B cell (primary cell): ENCODE measurements around the gene ANKRD44. TPM values are rescaled to one million over a fixed set of nuclear protein-coding genes. Genes with fewer than 3 reads are reported as not detected.

Source experiments
- ATAC-seq: fragments of 200-7000 bp; cut with Tn5 transposase; one replicate; pipeline ENCODE4 v1.10.0; 2021; ENCODE audit warnings: low read depth, mild to moderate bottlenecking, moderate number of reproducible peaks, moderate library complexity
- CTCF ChIA-PET: fragments of 350-600 bp; sonication (Branson Sonifier 250); formaldehyde crosslinking; loops from one replicate; lab custom pipeline; 2021; ENCODE audit warnings: antibody characterized with exemption, inconsistent platforms; lab: Charles Lee
- POLR2A ChIA-PET: fragments of 350-600 bp; sonication (Branson Sonifier 250); formaldehyde crosslinking; loops from one replicate; lab custom pipeline; 2021; ENCODE audit warnings: antibody characterized with exemption; lab: Charles Lee
- DNase-seq: peaks from one replicate; pipeline ENCODE4 v3.0.0; 2013
- H2AFZ ChIP-seq: 2 replicates; pipeline ENCODE4 v1.6.1; 2012; ENCODE audit warnings: mild to moderate bottlenecking, low read depth, low read length; ENCODE audit not compliant: insufficient read depth, poor library complexity, severe bottlenecking
- H3K27ac ChIP-seq, 2 donors: 1 replicate in 1 of 2; 2 replicates in 1 of 2; pipeline ENCODE4 v1.5.1; 2012 to 2013; ENCODE audit warnings: low read length in 2 of 2, mild to moderate bottlenecking in 2 of 2, moderate library complexity in 1 of 2
- H3K27me3 ChIP-seq, 4 experiments: fragments of 200-600 bp in 1 of 4; sonication (generic) in 1 of 4; replicated peaks in 1 of 4; 1 replicate in 2 of 4; 2 replicates in 2 of 4; pipeline versions ENCODE4 v1.6.1 to v1.7.0; 2013 to 2016; ENCODE audit warnings: low read length in 3 of 4, mild to moderate bottlenecking in 2 of 4, mixed read lengths in 1 of 4, moderate library complexity in 1 of 4; ENCODE audit not compliant: insufficient read depth in 4 of 4, control insufficient read depth in 3 of 4; ENCODE audit errors: control extremely low read depth in 1 of 4
- H3K36me3 ChIP-seq, 2 experiments: replicated peaks in 1 of 2; 1 replicate in 1 of 2; 2 replicates in 1 of 2; pipeline versions ENCODE4 v1.6.1 to v1.7.1; 2013; ENCODE audit warnings: low read length in 1 of 2; ENCODE audit not compliant: insufficient read depth in 2 of 2, control insufficient read depth in 1 of 2; ENCODE audit errors: control extremely low read depth in 1 of 2, extremely low read depth in 1 of 2
- H3K4me1 ChIP-seq, 2 donors: fragments of 200-600 bp in 1 of 2; sonication (generic) in 1 of 2; 1 replicate in 1 of 2; 2 replicates in 1 of 2; pipeline versions ENCODE4 v1.5.1 to v1.6.1; 2013 to 2017; ENCODE audit warnings: low read length in 2 of 2; ENCODE audit not compliant: control insufficient read depth in 2 of 2, insufficient read depth in 2 of 2
- H3K4me2 ChIP-seq: replicated peaks from 2 replicates; pipeline ENCODE3; 2012; ENCODE audit warnings: mild to moderate bottlenecking, low read depth, low read length; ENCODE audit not compliant: poor library complexity, severe bottlenecking
- H3K4me3 ChIP-seq, 5 experiments: fragments of 200-600 bp in 1 of 5; sonication (generic) in 1 of 5; 1 replicate in 3 of 5; 2 replicates in 2 of 5; pipeline versions ENCODE4 v1.5.1 to v1.7.0; 2011 to 2016; ENCODE audit warnings: low read length in 4 of 5, mild to moderate bottlenecking in 4 of 5, low read depth in 2 of 5, control low read depth in 1 of 5, moderate library complexity in 1 of 5; ENCODE audit not compliant: insufficient read depth in 1 of 5; ENCODE audit errors: control extremely low read depth in 1 of 5, extremely low read depth in 1 of 5
- H3K79me2 ChIP-seq: fragments of 200-600 bp; sonication (generic); one replicate; pipeline ENCODE4 v1.6.0; 2016; ENCODE audit warnings: low read length; ENCODE audit not compliant: control insufficient read depth, insufficient read depth
- H3K9ac ChIP-seq: fragments of 200-600 bp; sonication (generic); 2 replicates; pipeline ENCODE4 v1.6.1; 2017; ENCODE audit warnings: mild to moderate bottlenecking, low read length, moderate library complexity
- H3K9me3 ChIP-seq, 3 donors: one replicate each; pipeline versions ENCODE4 v1.6.1 to v1.7.1; 2013; ENCODE audit warnings: low read length in 2 of 3; ENCODE audit not compliant: control insufficient read depth in 2 of 3, insufficient read depth in 1 of 3; ENCODE audit errors: control extremely low read depth in 1 of 3
- H4K20me1 ChIP-seq: 2 replicates; pipeline ENCODE4 v1.6.0; 2012; ENCODE audit warnings: mild to moderate bottlenecking, low read length; ENCODE audit not compliant: insufficient read depth, control insufficient read depth, poor library complexity, severe bottlenecking
- H3K27ac Mint-ChIP-seq: one replicate; pipeline ENCODE4 v1.8.0; 2021; ENCODE audit warnings: mixed read lengths
- H3K27me3 Mint-ChIP-seq: one replicate; pipeline ENCODE4 v1.8.0; 2021; ENCODE audit warnings: mixed read lengths
- H3K4me1 Mint-ChIP-seq: one replicate; pipeline ENCODE4 v1.8.0; 2021; ENCODE audit warnings: mixed read lengths
- H3K4me3 Mint-ChIP-seq: one replicate; pipeline ENCODE4 v1.8.0; 2021; ENCODE audit warnings: mixed read lengths
- H3K9me3 Mint-ChIP-seq: one replicate; pipeline ENCODE4 v1.8.0; 2022; ENCODE audit warnings: mixed read lengths; ENCODE audit not compliant: insufficient read depth
- CTCF ChIP-seq: fragments of 200-600 bp; IDR thresholded peaks from one replicate; pipeline ENCODE4 v1.8.0; 2022; ENCODE audit warnings: antibody characterized with exemption, mild to moderate bottlenecking
- EZH2 ChIP-seq: IDR thresholded peaks from 2 replicates; pipeline ENCODE4 v1.6.1; 2012; ENCODE audit warnings: borderline replicate concordance, low read depth, mild to moderate bottlenecking, moderate library complexity, low read length; ENCODE audit not compliant: insufficient read depth, poor library complexity, severe bottlenecking
- WGBS: methylation state at CpG from one replicate; pipeline ENCODE4 v1.1.5; 2013; ENCODE audit warnings: missing lambda C conversion rate; ENCODE audit not compliant: insufficient coverage; 5-methylcytosine and 5-hydroxymethylcytosine counted together
- intact Hi-C: fragments of 100-400 bp; cut with micrococcal nuclease; formaldehyde crosslinking; loops from one replicate; pipeline ENCODE4 v1.10.0; 2022
- polyA plus RNA-seq: library from polyadenylated mRNA; depleted of rRNA; stranded (reverse); fragments of >200 nt; gene quantifications from 2 replicates; pipeline ENCODE4 v1.2.3, GENCODE V29; 2012
- total RNA-seq, 2 donors: library from RNA; stranded (reverse); fragments of 120-200 nt in 1 of 2; gene quantifications; 1 replicate in 1 of 2; 2 replicates in 1 of 2; pipeline versions ENCODE4 v1.2.3 to v1.2.4, GENCODE V29; 2013 to 2022

ANKRD44 gene
- total and polyA plus RNA-seq, 2 donors (not counting 1 experiment from before 2014, with no cell fraction given), result 92.6 to 457 TPM

GRCh38 chr2:196994764-196995163 lies 315.8 kb downstream of the ANKRD44 start:
- no peak overlapping the region for H3K4me2 ChIP-seq
- no peak overlapping the region for H3K4me3 Mint-ChIP-seq
- H2AFZ ChIP-seq, result no peak overlapping the region
- ChIA-PET CTCF (no interaction called here), POLR2A (no interaction called here)
- no peak for ATAC-seq
- H3K27me3 Mint-ChIP-seq, result no peaks in the 10 kb centered on the region
- H4K20me1 ChIP-seq, result no peaks in the 10 kb centered on the region
- peaks cover 20 to 88% of the 10 kb centered on the region in 2 experiments for H3K36me3 ChIP-seq
- no peak for TF ChIP-seq EZH2
- TF ChIP-seq CTCF, result no peak
- no peak overlapping the region for H3K27ac ChIP-seq
- H3K4me1 ChIP-seq, result peaks cover 8% of the 10 kb centered on the region in 2 donors
- no peak overlapping the region for H3K9ac ChIP-seq
- H3K4me1 Mint-ChIP-seq, result peaks cover 13% of the 10 kb centered on the region
- no peaks in the 10 kb centered on the region for H3K9me3 ChIP-seq
- no peaks in the 10 kb centered on the region for H3K79me2 ChIP-seq
- DNase-seq, result no peak
- intact Hi-C loops, result no loop called here
- H3K27ac Mint-ChIP-seq, result no peak overlapping the region
- no peaks in the 10 kb centered on the region for H3K27me3 ChIP-seq
- no CpG with 5 or more reads among the region's 4 CpGs for WGBS
- no peaks in the 10 kb centered on the region for H3K9me3 Mint-ChIP-seq
- no peak overlapping the region for H3K4me3 ChIP-seq

GRCh38 chr2:196993617-196994016 lies 317.0 kb downstream of the ANKRD44 start:
- no CpG with 5 or more reads among the region's 6 CpGs for WGBS
- no peak for TF ChIP-seq CTCF
- Histone ChIP-seq H4K20me1 (no peaks in the 10 kb centered on the region), H3K4me2 (no peak overlapping the region), H3K9me3 (no peaks in the 10 kb centered on the region), H3K4me3 (no peak overlapping the region), H3K36me3 (peaks cover 14 to 83% of the 10 kb centered on the region in 2 experiments), H3K27me3 (no peaks in the 10 kb centered on the region), H3K9ac (no peak overlapping the region), H2AFZ (no peak overlapping the region), H3K27ac (no peak overlapping the region), H3K4me1 (peaks cover 11 to 12% of the 10 kb centered on the region in 2 donors), H3K79me2 (no peaks in the 10 kb centered on the region)
- Mint-ChIP-seq H3K4me1 (peaks cover 19% of the 10 kb centered on the region), H3K4me3 (no peak overlapping the region), H3K9me3 (no peaks in the 10 kb centered on the region), H3K27ac (peak overlapping the region; percentile 16), H3K27me3 (no peaks in the 10 kb centered on the region)
- no peak for ATAC-seq
- ChIA-PET CTCF (interaction anchor here (1.5 kb wide), 1 partner anchor 18 kb away, joined by 5 read pairs; no protein-coding TSS in a partner anchor), POLR2A (no interaction called here)
- DNase-seq, result no peak
- intact Hi-C loops, result no loop called here
